Loucy (cell line): Measurements from ENCODE around the gene MTURN.

ENCODE experiments used
- H2AFZ ChIP-seq: fragments of 200-600 bp; sonication (generic); 2 replicates; pipeline ENCODE4 v1.6.0; 2016; ENCODE audit warnings: antibody characterized with exemption, mild to moderate bottlenecking, low read length, moderate library complexity
- H3F3A ChIP-seq: fragments of 200-600 bp; 2 replicates; pipeline ENCODE4 v1.6.0; 2016; ENCODE audit warnings: antibody characterized with exemption, low read depth, mild to moderate bottlenecking
- H3K27me3 ChIP-seq: fragments of 200-600 bp; sonication (generic); 2 replicates; pipeline ENCODE4 v1.6.1; 2014; ENCODE audit warnings: low read length, mild to moderate bottlenecking; ENCODE audit not compliant: insufficient read depth, poor library complexity, severe bottlenecking
- H3K36me3 ChIP-seq: fragments of 200-600 bp; sonication (generic); 2 replicates; pipeline ENCODE4 v1.6.1; 2016; ENCODE audit warnings: low read length; ENCODE audit not compliant: insufficient read depth
- H3K4me1 ChIP-seq: fragments of 200-600 bp; sonication (generic); 2 replicates; pipeline ENCODE4 v1.5.1; 2014; ENCODE audit warnings: low read length, mild to moderate bottlenecking; ENCODE audit not compliant: insufficient read depth, poor library complexity, severe bottlenecking
- H3K4me2 ChIP-seq: fragments of 200-600 bp; sonication (generic); 2 replicates; pipeline ENCODE4 v1.6.0; 2014; ENCODE audit warnings: antibody characterized with exemption, low read length, low read depth, mild to moderate bottlenecking; ENCODE audit not compliant: poor library complexity, severe bottlenecking
- H3K4me3 ChIP-seq: fragments of 200-600 bp; sonication (generic); 2 replicates; pipeline ENCODE4 v1.5.1; 2014; ENCODE audit warnings: low read length, mild to moderate bottlenecking, mixed read lengths; ENCODE audit not compliant: poor library complexity, severe bottlenecking
- H3K79me2 ChIP-seq: fragments of 200-600 bp; sonication (generic); 2 replicates; pipeline ENCODE4 v1.6.1; 2014; ENCODE audit warnings: low read length; ENCODE audit not compliant: insufficient read depth
- H3K9ac ChIP-seq: fragments of 200-600 bp; sonication (generic); 2 replicates; pipeline ENCODE4 v1.6.0; 2014; ENCODE audit warnings: mild to moderate bottlenecking, low read depth, low read length, moderate library complexity; ENCODE audit not compliant: poor library complexity, severe bottlenecking
- H3K9me2 ChIP-seq: fragments of 200-600 bp; sonication (generic); replicated peaks from 2 replicates; pipeline ENCODE4 v1.6.1; 2016; ENCODE audit warnings: low read depth, low read length, mixed read lengths
- H3K9me3 ChIP-seq: fragments of 200-600 bp; sonication (generic); 2 replicates; pipeline ENCODE4 v1.6.1; 2014; ENCODE audit warnings: mild to moderate bottlenecking, antibody characterized with exemption, low read length, low read depth; ENCODE audit not compliant: insufficient read depth
- H4K20me1 ChIP-seq: fragments of 200-600 bp; sonication (generic); 2 replicates; pipeline ENCODE4 v1.6.0; 2014; ENCODE audit warnings: antibody characterized with exemption, low read length, mild to moderate bottlenecking; ENCODE audit not compliant: insufficient read depth, poor library complexity, severe bottlenecking
- EZH2phosphoT487 ChIP-seq: fragments of 200-600 bp; IDR thresholded peaks from 2 replicates; pipeline ENCODE4 v1.6.1; 2018; ENCODE audit warnings: antibody characterized with exemption, mild to moderate bottlenecking, moderate library complexity, borderline replicate concordance
- TF ChIP-seq, protein P1 (sequence below): fragments of 200-600 bp; sonication (generic); conservative IDR thresholded peaks from 2 replicates; pipeline ENCODE4 v1.5.1; 2014; ENCODE audit warnings: mild to moderate bottlenecking, antibody characterized with exemption, low read length

The MTURN gene

GRCh38 chr7:30139836-30140384 lies 5.1 kb downstream of the MTURN start:
- H4K20me1 ChIP-seq: no peaks in the 10 kb centered on the region
- no peaks in the 10 kb centered on the region for H3K9me3 ChIP-seq
- peaks cover 5% of the 10 kb centered on the region; the same call in 1 of the 2 replicates for H3F3A ChIP-seq
- H3K36me3 ChIP-seq: no peaks in the 10 kb centered on the region
- H3K4me3 ChIP-seq: no peak overlapping the region
- H3K9me2 ChIP-seq: no peaks in the 10 kb centered on the region
- peaks cover 37% of the 10 kb centered on the region for H3K4me1 ChIP-seq
- no peak overlapping the region for H3K9ac ChIP-seq
- H2AFZ ChIP-seq: no peak overlapping the region
- H3K27me3 ChIP-seq: no peaks in the 10 kb centered on the region
- H3K79me2 ChIP-seq: no peaks in the 10 kb centered on the region; the same call in 1 of the 2 replicates
- H3K4me2 ChIP-seq: no peak overlapping the region
- TF ChIP-seq EZH2phosphoT487: no peak
- TF ChIP-seq, protein P1, sequence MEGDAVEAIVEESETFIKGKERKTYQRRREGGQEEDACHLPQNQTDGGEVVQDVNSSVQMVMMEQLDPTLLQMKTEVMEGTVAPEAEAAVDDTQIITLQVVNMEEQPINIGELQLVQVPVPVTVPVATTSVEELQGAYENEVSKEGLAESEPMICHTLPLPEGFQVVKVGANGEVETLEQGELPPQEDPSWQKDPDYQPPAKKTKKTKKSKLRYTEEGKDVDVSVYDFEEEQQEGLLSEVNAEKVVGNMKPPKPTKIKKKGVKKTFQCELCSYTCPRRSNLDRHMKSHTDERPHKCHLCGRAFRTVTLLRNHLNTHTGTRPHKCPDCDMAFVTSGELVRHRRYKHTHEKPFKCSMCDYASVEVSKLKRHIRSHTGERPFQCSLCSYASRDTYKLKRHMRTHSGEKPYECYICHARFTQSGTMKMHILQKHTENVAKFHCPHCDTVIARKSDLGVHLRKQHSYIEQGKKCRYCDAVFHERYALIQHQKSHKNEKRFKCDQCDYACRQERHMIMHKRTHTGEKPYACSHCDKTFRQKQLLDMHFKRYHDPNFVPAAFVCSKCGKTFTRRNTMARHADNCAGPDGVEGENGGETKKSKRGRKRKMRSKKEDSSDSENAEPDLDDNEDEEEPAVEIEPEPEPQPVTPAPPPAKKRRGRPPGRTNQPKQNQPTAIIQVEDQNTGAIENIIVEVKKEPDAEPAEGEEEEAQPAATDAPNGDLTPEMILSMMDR: no peak

DNA sequence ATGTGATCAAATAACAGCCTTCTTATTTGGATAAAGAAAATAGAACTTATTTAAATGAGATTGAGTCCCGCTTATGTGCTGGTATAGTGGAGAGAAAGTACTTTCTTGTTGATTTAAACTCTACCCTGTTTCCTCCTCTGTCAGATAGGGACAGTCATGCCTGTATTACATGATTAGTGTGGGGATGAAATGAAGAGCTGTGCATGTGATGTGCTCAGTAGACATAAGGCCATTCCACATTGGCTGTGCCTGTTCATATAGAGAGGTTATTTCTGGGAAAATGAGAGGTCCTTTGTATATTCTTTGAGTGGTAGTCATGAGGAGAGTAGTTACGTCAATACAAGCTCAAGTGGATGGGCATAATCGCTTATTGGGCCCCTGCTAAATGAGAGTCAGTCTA lies 5.7 kb downstream of the MTURN start:
- H3K4me2 ChIP-seq: no peak overlapping the region
- TF ChIP-seq EZH2phosphoT487: no peak
- TF ChIP-seq, protein P1: no peak

GRCh38 chr7:30142710-30143109 lies 7.9 kb downstream of the MTURN start:
- no peak overlapping the region for H3K9ac ChIP-seq
- peak overlapping the region; percentile 68 for H3K4me2 ChIP-seq
- no peaks in the 10 kb centered on the region for H3K27me3 ChIP-seq
- no peaks in the 10 kb centered on the region for H3K79me2 ChIP-seq
- no peak overlapping the region for H2AFZ ChIP-seq
- no peak overlapping the region for H3K4me3 ChIP-seq
- TF ChIP-seq, protein P1: no peak
- no peak for TF ChIP-seq EZH2phosphoT487
- no peaks in the 10 kb centered on the region for H3K36me3 ChIP-seq
- H3F3A ChIP-seq: peaks cover 9% of the 10 kb centered on the region; the same call in 1 of the 2 replicates
- H4K20me1 ChIP-seq: no peaks in the 10 kb centered on the region
- H3K9me2 ChIP-seq: no peaks in the 10 kb centered on the region
- H3K4me1 ChIP-seq: peaks cover 65% of the 10 kb centered on the region
- H3K9me3 ChIP-seq: no peaks in the 10 kb centered on the region

More for the DNA sequence above, 5.7 kb downstream of the MTURN start:
- Histone ChIP-seq H3K27me3 (no peaks in the 10 kb centered on the region), H3K9me2 (no peaks in the 10 kb centered on the region), H3K9me3 (no peaks in the 10 kb centered on the region), H3F3A (peaks cover 9% of the 10 kb centered on the region; the same call in 1 of the 2 replicates), H3K9ac (no peak overlapping the region), H3K36me3 (no peaks in the 10 kb centered on the region), H2AFZ (no peak overlapping the region), H3K4me3 (no peak overlapping the region), H3K4me1 (peaks cover 42% of the 10 kb centered on the region), H3K79me2 (no peaks in the 10 kb centered on the region; the same call in 1 of the 2 replicates), H4K20me1 (no peaks in the 10 kb centered on the region)
